Epithelial cell of esophagus (primary cell): ENCODE results near the gene GDE1.
A peak's percentile ranks its signal among the peaks of the same experiment; 100 is the strongest.

Experiments
- DNase-seq: peaks from one replicate; pipeline ENCODE4 v3.0.0; 2010; ENCODE audit warnings: low read depth
- H3K4me3 ChIP-seq: 2 replicates; pipeline ENCODE4 v1.5.1; 2011; ENCODE audit warnings: mild to moderate bottlenecking, low read length, control low read depth
- CTCF ChIP-seq: IDR thresholded peaks from 2 replicates; pipeline ENCODE4 v1.5.1; 2011; ENCODE audit warnings: low read depth, mild to moderate bottlenecking, low read length, control low read depth, inconsistent platforms; ENCODE audit not compliant: insufficient read depth; ENCODE audit errors: missing control alignments

Gene GDE1

GRCh38 chr16:19481296-19481695, 40.6 kb downstream of the GDE1 start:
- no peak for DNase-seq
- TF ChIP-seq CTCF, result no peak
- H3K4me3 ChIP-seq, result no peak overlapping the region

- H3K4me3 ChIP-seq, result no peak overlapping the region
- TF ChIP-seq CTCF, result no peak
- no peak for DNase-seq
Measured at GRCh38 chr16:19479302-19479721, 42.6 kb downstream of the GDE1 start.

- H3K4me3 ChIP-seq, result no peak overlapping the region
- TF ChIP-seq CTCF, result no peak
- no peak for DNase-seq
Measured at GRCh38 chr16:19478505-19478904, 43.4 kb downstream of the GDE1 start.

- H3K4me3 ChIP-seq, result no peak overlapping the region
- no peak for TF ChIP-seq CTCF
- no peak for DNase-seq
Measured at GRCh38 chr16:19474617-19475016, 47.3 kb downstream of the GDE1 start.

GRCh38 chr16:19472482-19472881, 49.4 kb downstream of the GDE1 start:
- TF ChIP-seq CTCF, result no peak
- H3K4me3 ChIP-seq, result no peak overlapping the region
- DNase-seq, result peak; percentile 14

- TF ChIP-seq CTCF, result no peak
- no peak for DNase-seq
- no peak overlapping the region for H3K4me3 ChIP-seq
Measured at GRCh38 chr16:19468300-19468699, 53.6 kb downstream of the GDE1 start.

GRCh38 chr16:19463468-19464315, 58.2 kb downstream of the GDE1 start:
- H3K4me3 ChIP-seq, result no peak overlapping the region
- TF ChIP-seq CTCF, result no peak
- DNase-seq, result peak; percentile 29
